AG04450 (cell line): ENCODE measurements around the gene P4HB. TPM values are rescaled to one million over a fixed set of nuclear protein-coding genes. Genes with fewer than 3 reads are reported as not detected.

ENCODE experiments used
- CTCF ChIA-PET: fragments of 300-600, 350-600 bp; formaldehyde crosslinking; extraction: SDS; loops from one replicate; lab custom pipeline; 2022; ENCODE audit warnings: antibody characterized with exemption, inconsistent platforms; lab: Charles Lee
- POLR2A ChIA-PET: fragments of 350-600 bp; formaldehyde crosslinking; extraction: SDS; loops from one replicate; lab custom pipeline; 2021; ENCODE audit warnings: antibody characterized with exemption, inconsistent platforms; lab: Yijun Ruan, JAX
- DNase-seq: peaks from one replicate; pipeline ENCODE4 v3.0.0-alpha.2; 2011; ENCODE audit warnings: low read depth, low spot score
- H3K27ac ChIP-seq: one replicate; pipeline ENCODE4 v1.5.1; 2012; ENCODE audit warnings: low read depth, low read length, control low read depth
- H3K27me3 ChIP-seq: one replicate; pipeline ENCODE4 v1.6.0; 2012; ENCODE audit warnings: low read length; ENCODE audit not compliant: control insufficient read depth, insufficient read depth
- H3K4me3 ChIP-seq: 2 replicates; pipeline ENCODE4 v1.5.1; 2011; ENCODE audit warnings: mild to moderate bottlenecking, low read depth, low read length, control low read depth
- H3K9me3 ChIP-seq: 2 replicates; pipeline ENCODE4 v1.5.1; 2012; ENCODE audit warnings: low read length; ENCODE audit not compliant: control insufficient read depth, insufficient read depth
- CTCF ChIP-seq: IDR thresholded peaks from 2 replicates; pipeline ENCODE4 v1.5.1; 2011; ENCODE audit warnings: low read depth, low read length, control low read depth, inconsistent platforms
- polyA plus RNA-seq: library from polyadenylated mRNA; depleted of rRNA; stranded (reverse); fragments of >200 nt; gene quantifications from 2 replicates; pipeline ENCODE4 v1.2.3, GENCODE V29; 2011

Gene P4HB
- polyA plus RNA-seq, 1 experiment, result 158 TPM

- ChIA-PET CTCF (no interaction called here), POLR2A (no interaction called here)
- Histone ChIP-seq H3K9me3 (peaks cover 10% of the 10 kb centered on the region; the same call in 1 of the 2 replicates), H3K27ac (no peak overlapping the region), H3K4me3 (no peak overlapping the region), H3K27me3 (peaks cover 43% of the 10 kb centered on the region)
- no peak for DNase-seq
- no peak for TF ChIP-seq CTCF
These were observed 51.4 kb downstream of the P4HB start for GRCh38 chr17:81808778-81809555.

GRCh38 chr17:81807839-81808238 lies 52.5 kb downstream of the P4HB start:
- ChIA-PET CTCF (no interaction called here), POLR2A (interaction anchor here (1.0 kb wide), 1 partner anchor 17 kb away, joined by 4 read pairs; no protein-coding TSS in a partner anchor)
- no peak for DNase-seq
- no peak for TF ChIP-seq CTCF
- Histone ChIP-seq H3K27me3 (peaks cover 53% of the 10 kb centered on the region), H3K27ac (no peak overlapping the region), H3K4me3 (no peak overlapping the region), H3K9me3 (peaks cover 10% of the 10 kb centered on the region; the same call in 1 of the 2 replicates)

- no peak for TF ChIP-seq CTCF
- no peak for DNase-seq
- H3K4me3 ChIP-seq, result no peak overlapping the region
- POLR2A ChIA-PET, result interaction anchor here (1.0 kb wide), 1 partner anchor 18 kb away, joined by 4 read pairs; no protein-coding TSS in a partner anchor
- H3K27ac ChIP-seq, result no peak overlapping the region
- H3K9me3 ChIP-seq, result peaks cover 10% of the 10 kb centered on the region; the same call in 1 of the 2 replicates
- CTCF ChIA-PET, result no interaction called here
- H3K27me3 ChIP-seq, result peaks cover 59% of the 10 kb centered on the region
These were observed 53.1 kb downstream of the P4HB start for GRCh38 chr17:81807210-81807719.

- CTCF ChIA-PET, result no interaction called here
- peaks cover 63% of the 10 kb centered on the region for H3K27me3 ChIP-seq
These were observed 53.7 kb downstream of the P4HB start for GRCh38 chr17:81806461-81807209.

More at GRCh38 chr17:81806461-81807209, 53.7 kb downstream of the P4HB start:
- DNase-seq, result no peak
- Histone ChIP-seq H3K27ac (no peak overlapping the region), H3K9me3 (peaks cover 10% of the 10 kb centered on the region; the same call in 1 of the 2 replicates), H3K4me3 (no peak overlapping the region)
- TF ChIP-seq CTCF, result no peak
- POLR2A ChIA-PET, result interaction anchor here (0.6 kb wide), 1 partner anchor 301 kb away, joined by 5 read pairs; no protein-coding TSS in a partner anchor
